DMS 273 (cell line): ENCODE measurements around the gene SH3RF2.

Experiments used
- DNase-seq: peaks from one replicate; lab custom pipeline; 2025; ENCODE audit not compliant: unreplicated experiment; lab: John Stamatoyannopoulos, UW

Gene SH3RF2

DNA sequence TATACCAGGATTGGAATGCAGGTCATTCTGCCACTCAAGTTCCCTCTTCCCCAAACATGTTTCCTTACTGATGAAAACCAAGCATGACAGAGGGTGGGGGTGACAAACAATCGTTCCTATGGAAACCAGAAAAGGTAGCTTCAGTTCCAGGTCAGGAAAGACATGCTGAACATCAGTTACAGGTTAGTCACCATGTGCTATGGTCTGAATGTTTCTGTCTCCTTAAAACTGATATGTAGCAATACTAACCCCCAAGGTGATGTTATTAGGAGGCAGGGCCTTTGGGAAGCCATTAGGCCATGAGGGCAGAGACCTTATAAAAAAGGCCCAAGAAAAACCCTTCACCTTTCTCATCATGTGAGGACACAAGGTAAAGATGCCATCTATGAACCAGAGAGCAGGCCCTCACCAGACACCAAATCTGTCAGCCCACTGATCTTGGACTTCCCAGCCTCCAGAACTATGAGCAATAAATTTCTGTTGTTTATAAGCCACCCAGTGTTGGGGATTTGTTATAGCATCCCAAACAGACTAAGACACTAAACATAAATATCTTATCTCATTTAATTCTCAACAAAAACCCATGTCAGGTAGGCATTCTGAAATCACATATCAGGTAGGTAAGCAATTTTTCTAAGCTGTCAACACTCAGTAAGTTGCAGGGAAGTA lies 15.7 kb upstream of the SH3RF2 start:
- no peak for DNase-seq

DNA sequence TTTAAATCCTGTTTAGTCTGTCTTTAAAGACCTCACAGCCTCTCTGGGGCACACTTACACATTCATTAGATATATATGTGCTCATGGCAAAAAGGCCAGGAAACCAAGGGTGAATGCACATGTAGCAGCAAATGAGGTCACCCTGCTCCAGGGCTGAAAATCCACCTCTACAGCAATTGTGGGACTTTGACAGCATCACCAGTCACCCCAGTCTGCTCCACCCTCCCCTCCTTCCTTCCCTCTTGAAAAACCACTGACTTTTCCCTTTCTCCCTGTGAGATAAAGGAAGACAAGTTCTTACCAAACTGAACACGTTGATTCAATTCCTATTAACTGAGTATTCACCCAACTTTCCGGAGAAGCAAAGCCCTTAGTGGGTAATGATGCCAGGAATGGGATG lies 15.2 kb upstream of the SH3RF2 start:
- DNase-seq: no peak

DNA sequence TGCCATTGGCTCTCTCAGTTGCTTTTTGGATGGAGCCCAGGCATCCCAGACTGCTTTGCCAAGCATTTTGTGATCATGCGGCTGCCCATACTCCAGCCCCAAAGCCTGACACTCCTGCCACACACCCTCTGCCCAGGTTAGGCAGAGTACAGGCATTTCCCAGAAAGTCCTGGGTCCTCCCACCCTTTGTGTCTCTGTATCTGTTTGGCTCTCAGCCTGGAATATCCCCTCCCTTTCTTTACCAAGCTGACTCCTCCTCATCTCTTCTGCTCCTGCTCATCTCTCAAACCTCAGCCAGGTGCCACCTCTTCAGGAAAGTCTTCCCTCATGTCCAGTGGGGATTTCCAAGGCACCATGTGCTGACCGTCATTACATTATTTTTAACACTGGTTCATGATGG lies 14.3 kb upstream of the SH3RF2 start:
- no peak for DNase-seq

DNA sequence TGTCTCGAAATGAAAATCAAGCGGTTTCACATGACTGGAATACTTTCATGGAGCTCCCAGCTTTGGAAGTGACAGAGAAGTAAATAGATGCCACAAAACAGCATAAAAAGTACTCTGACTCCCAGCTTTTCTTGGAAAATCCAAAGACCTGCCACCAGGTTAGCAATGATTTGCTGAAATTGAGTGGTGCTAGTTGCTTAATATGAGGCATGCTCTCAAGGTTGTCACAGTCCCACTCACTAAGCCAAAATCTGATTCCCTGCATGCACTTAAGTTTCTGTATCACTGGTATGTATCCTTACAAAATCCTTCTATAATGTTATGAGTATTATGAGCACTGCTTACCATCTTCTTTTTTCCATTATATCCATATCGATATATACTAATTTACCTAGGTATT lies 13.0 kb upstream of the SH3RF2 start:
- DNase-seq: no peak

DNA sequence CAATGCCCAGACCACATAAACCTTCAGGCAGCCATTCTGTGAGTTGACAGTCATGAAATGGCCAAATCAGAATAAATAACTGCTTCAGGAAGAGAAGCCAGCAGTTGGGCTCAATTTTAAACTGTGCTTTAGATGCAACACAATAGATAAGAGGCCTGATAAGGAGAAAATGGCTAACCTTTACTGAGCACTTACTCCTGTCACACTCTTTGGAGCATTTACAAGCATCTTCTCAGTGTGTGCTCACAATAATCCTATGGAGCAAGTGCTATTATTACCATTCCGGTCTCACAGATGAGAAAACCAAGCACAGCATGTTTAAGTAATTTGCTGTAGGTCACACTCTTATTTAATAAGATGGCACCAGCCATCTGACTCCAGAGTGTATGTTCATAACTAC lies 11.5 kb upstream of the SH3RF2 start:
- no peak for DNase-seq

DNA sequence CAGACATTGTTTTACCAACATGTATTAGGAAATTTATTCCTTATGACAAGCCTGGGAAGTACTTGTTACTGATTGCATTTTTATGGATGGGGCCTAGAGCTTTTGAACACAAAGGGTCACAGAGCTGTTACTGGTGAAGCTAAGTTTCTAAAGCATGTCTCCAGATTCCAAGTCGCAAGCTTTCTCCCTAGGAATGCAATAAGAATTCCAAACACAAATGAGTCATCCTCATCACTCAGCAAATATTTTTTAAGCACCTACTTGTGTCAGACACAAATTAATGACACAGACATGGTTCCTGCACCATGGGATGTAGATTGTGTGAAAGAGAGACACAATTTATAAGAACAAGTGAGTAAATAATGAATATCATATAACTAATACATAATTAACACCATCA lies 11.0 kb upstream of the SH3RF2 start:
- no peak for DNase-seq

DNA sequence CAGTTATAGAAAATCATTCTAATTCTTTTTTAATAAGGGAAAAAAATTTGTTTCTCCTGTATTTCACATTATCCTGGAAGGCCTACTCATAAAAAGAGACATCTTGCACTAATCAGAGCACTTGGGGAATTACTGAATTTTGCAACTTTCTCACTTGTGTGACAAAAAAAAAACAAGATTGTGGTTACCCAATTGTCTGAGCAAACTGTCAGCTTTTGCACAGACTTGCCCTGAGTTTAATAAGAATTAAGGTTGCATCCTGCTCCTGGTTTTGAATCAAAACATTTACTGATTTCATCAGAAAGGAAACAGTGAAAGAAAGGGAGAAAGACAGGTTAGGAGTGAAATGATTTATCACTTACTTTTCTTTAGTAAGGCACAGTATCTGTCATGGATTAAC lies 10.6 kb upstream of the SH3RF2 start:
- no peak for DNase-seq

DNA sequence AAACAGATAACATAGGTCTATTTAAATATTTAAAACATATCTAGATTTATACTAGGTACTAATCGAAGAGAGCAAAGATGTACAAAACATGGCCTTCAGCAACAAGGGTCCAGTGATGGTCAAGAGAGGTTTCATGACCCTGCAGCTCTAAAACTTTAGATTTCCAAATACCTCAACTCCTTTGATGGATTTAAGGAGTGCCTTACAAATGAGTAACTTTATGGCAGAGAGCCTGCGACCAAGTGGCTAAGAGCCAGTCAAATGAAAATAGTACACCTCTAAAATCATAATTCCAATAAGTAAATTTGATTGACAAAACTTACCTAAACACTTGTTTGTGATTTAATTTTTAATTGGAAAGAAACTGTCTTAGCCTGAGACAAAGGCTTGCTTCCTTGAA lies 4.7 kb upstream of the SH3RF2 start:
- DNase-seq: no peak

DNA sequence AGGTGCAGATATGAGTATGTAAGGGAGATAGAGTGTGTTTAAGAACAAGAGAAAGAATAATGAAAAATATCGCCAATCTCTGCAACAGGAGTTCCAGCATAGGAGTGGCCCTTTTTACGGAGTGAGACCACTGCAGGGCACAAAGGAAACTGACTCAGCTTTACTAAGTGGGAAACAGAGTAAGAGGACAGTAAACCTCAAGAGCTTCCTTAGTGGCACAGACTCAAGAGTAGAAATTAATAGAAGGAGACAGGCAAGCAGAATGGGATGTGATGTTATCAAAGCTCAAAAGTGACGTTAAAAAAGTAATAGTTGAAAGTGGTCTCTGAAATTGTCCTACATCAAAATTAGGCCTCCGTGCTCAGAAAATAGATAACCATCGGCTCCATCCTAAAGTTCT lies 2.1 kb upstream of the SH3RF2 start:
- no peak for DNase-seq

DNA sequence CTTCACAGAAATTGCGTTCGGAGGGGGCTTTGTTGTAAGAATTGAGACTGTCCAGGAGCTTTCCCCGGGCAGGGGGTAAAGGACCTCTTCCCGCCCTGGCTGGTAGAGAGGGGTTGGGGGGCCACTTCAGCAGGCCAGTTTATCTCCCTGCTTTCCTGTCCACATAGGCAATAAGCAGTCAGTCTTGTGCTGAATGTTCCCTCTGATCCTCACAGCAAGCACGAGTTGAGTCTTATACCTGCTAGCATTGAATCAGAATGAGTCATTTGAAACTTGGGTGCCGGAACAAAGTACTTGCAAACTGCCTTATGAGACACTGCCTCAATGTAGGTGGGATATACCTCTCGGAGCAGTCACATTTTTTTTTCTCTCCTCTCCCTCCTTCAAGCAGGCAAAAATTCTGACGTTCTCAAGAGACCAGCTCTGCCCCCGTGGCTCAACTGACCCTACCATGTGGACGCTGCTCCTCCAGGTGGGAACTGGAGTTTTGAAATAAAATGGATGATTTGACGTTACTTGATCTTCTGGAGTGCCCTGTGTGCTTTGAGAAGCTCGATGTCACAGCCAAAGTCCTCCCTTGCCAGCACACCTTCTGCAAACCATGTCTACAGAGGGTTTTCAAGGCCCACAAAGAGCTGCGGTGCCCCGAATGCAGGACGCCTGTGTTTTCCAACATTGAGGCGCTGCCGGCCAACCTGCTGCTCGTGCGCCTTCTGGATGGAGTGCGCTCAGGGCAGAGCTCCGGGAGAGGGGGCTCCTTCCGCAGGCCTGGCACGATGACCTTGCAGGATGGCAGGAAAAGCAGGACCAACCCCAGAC lies 1.3 kb downstream of the SH3RF2 start:
- no peak for DNase-seq

DNA sequence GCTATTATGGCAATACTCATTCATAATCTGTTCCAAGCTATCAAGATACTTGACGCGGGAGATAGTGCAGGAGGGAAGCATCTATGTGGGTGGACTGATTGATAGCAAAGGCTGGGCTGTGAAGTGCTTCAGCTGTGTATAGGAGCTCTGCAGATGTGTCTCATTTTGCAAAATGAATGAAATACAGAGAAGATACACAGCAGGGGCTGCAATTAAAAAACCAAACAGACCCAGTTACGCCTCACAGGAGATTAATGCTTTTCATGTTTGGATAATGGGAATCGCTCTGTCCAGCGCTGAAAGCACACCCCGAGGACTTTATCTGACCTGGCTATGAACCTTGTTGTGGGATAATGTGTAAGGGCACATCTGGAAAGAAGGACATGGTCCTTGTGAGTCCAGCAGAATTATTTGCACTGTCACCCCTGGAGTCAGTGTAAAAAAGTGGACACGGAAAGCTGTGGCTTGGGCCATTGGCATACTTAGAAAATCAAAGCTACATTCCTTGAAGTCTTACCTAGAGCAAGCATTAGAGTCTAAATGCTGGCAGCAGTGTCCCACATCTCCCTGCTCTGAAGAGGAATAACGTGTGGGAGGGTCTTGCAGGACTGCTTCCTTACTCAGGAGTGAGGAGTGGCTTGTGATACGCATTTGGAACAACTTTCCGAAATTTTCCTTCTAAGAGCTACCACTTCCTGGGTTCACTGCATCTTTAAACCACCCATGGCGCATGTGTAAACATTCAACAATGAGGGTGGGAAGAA lies 2.6 kb downstream of the SH3RF2 start:
- no peak for DNase-seq

DNA sequence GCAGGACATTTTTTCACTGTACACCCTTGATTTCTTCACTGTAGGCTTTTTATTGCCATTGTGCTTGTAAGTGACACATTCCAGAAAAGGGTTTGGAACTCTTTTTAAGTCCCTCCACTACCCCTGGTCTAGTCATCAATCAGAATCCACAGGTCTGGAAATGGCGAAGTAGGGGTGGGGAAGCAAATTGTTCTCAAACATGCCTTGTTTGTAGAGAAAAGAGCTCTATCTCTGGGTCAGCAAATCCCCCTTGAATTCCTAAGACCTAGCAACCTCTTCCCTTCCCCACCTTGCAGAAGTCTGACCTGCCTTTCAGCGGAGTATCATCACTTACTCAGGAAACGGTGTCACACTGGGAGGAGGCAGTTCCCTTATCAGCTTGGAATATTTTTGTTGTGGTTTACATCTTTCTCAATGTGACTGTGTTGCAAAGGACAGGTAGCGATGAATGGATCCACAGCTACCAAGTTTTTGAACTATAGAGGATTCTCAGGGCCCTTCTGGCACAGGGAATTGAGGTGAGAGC lies 3.2 kb downstream of the SH3RF2 start:
- no peak for DNase-seq

DNA sequence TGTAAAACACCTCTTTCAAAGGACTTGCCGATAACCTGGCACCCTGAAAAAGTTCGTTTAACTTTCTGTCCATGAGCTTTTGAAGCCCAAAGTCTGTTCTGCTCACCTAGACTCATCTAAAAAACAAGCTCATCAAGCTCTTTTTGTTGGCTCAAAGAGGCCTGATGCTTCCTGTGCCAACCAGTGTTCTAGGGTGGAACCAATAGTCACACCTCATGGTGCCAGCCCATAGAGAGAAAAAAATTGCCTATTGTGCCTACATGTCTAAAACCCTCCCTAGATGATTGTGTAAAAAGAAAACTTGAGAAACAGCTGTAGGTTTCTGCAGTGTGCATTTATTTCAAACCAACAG lies 4.7 kb downstream of the SH3RF2 start:
- no peak for DNase-seq

DNA sequence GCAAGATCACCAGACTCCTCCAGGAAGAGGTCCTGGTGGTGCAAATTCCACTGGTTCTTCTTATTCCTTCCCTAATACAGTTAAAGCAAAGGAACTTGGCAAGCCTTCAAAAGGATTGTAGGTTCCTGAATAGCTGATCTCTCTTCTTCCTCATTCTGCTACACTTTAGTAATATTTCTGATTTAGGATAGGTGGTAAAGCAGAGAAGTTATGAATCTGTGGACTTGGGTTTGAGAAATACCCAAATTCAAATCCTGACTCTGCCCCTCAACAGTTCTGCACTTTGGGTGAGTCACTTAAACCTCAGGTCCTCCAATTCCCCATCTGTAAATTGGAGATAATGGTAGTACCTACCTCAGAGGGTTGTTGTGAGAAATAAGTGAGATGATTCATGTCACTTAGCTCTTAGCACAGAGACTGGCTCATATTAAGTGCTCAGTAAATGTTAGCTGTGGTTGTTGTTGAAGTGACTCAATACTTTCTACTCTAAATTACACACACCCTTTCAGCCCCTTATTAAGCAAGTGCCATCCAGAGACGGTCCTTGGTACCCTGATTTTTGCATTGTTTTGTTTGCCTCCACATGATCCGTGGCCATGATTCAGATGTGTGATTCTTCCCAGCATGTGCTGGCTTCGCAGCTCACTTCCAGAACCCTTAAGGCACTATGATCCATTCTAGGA lies 5.2 kb downstream of the SH3RF2 start:
- DNase-seq: no peak

DNA sequence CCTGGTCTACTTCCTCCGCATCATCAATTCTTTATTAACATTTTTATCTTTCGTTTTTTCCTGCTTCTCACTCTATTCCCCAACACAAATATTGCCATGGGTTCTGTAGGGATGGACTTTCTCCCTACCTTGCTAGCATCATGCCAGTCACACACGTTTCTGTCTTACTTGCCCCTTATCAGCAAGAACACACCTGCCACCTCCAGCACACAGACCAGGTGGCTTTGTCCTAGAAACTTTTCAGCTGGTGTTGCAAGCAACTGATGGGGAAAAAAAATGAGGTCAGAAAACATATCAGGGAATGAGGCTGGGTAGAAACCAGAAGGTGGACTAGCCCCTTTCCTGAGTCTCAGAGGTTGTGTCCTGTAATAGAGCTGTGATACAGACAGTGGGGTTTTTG lies 5.8 kb downstream of the SH3RF2 start:
- no peak for DNase-seq

DNA sequence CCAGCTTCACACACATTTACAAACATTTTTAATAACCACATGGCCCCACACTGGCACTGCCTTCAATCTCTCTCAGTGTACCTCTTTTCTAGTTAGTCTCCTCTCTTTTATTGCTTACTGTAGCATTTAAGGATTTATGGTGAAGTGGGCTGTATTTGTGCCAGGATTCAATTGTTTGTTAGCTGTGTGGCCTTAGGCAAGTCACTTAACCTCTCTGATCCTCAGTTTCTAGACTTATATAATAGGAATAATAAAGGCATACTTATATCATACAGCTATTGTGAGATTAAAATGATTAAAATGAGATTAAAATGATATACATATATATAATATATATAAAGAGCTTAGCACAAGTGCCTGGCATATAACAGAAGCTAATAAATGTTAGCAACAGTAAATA lies 6.4 kb downstream of the SH3RF2 start:
- DNase-seq: no peak

DNA sequence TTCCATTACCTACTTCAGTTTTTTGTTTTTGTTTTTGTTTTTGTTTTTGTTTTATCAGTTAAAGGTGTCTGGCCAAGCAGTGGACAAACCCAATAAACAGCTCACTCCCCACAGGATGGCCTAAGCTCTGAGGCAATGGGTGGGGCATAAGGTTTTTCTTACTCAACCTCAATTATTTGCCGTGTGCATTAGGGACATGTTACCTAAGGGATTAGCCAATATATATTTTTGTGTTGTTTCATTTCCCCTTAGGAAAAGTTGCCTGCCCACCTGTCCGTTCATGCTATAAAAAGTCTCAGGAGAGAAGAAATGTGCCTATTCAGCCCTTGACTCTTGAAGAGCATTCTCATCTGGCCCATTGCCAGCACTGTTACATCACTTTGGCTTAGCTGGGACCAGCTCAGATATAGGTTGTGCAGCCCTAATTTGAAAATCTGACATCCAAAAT lies 7.3 kb downstream of the SH3RF2 start:
- peak; percentile 67 for DNase-seq

DNA sequence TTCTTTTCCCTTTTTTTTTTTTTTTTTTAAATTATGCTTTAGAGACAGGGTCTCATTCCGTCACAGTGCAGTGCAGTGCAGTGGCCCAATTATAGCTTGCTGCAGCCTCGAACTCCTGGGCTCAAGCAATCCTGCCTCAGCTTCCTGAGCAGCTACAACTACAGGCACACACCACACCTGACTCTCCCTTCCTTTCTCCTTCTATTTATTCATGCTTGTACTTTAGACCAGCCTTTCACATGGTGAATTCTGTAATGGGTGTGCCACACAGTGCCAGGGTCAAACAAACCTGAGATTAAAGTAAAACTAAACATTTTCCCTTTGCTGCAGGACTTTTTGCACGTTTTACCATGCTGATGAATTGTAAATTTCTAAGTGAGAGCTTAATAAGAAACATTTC lies 8.0 kb downstream of the SH3RF2 start:
- no peak for DNase-seq

DNA sequence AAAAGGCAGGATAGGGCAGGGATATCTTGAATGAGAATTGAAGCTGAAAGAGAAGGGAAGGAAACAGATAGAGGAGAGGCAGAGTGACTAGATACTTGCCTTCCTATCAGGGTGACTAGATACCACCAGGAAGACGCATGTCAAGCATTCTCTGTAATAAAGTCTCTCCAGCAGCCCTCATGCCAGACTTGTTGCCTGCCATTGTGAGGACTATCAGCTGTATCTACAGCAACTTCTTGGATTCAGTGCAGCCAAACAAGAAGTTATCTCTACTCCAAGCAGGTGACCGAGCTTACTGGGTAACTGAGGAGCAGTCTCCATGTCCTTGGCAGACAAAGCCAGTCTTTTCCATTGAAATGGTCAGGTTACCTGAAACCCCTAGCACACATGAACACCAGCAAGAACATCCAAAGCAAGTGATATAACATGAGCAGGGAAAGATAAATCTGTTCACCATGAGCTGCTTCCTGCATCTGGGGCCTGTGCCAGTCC lies 9.3 kb downstream of the SH3RF2 start:
- DNase-seq: no peak

DNA sequence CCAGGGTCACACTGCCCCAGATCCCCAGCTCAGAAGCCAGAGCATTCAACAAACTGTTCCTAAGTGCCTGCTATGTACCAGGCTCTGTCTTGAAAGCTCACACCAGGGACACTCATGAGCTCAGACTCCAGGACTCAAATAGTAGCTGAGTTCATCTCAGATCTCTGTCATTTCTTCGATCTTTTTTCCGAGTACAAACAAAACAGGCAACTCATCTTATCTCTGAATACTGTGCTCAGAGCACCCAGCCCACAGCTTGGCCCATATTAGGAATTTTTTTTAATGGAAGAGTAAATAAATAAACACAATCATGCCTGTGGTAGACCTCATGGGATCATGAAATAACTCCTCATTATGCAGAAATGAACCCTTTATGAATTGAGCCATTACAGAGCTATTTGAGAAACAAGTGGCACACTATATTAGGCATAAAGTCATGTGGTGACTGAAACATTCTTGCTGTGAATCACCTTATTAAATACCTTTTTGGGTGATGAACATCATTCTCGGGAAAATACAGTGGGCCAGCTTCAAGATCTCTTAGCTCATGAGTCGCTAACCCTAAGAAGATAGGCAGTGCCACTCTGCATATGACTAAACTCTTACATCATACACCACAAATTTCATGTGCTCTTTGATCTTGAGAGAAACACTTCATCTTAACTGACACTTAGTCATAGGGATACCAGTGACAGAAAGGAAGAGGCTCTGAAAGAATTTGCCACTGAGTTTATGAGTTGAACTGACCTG lies 9.9 kb downstream of the SH3RF2 start:
- no peak for DNase-seq
